Gastroesophageal sphincter (tissue), 3 donors: ENCODE results near the gene CEP68.

Source experiments
- CTCF ChIP-seq, 4 experiments: fragments of 200-600 bp in 2 of 4; fragments of 450-650 bp in 2 of 4; sonication (generic) in 1 of 4; IDR thresholded peaks; one replicate each; pipeline ENCODE4 v1.5.1; 2017 to 2019; ENCODE audit warnings: antibody characterized with exemption in 4 of 4, mild to moderate bottlenecking in 2 of 4, moderate library complexity in 2 of 4
- EP300 ChIP-seq: sonication (generic); formaldehyde crosslinking; IDR thresholded peaks from one replicate; pipeline ENCODE4 v1.6.1; 2017; ENCODE audit warnings: antibody characterized with exemption, mild to moderate bottlenecking
- POLR2A ChIP-seq, 2 donors: fragments of 450-650 bp; IDR thresholded peaks; one replicate each; pipeline ENCODE4 v1.6.1; 2017; ENCODE audit warnings: antibody characterized with exemption in 2 of 2, mild to moderate bottlenecking in 2 of 2, moderate library complexity in 1 of 2

DNA sequence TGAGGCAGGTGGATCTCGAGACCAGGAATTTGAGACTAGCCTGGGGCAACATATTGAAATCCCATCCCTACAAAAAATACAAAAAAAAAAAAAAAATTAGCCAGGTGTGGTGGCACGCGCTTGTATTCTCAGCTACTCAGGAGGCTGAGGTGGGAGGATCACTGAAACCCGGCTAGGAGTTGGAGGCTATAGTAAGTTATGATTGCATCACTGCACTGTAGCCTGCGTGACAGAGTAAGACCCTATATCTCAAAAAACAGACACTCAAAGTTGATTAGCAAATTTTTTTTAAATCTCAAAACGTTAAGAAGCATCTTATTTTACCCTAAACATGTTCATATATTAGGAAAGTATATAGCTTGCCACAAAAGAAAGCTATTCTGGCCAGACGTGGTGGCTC is 66.1 kb downstream of the CEP68 start:
- TF ChIP-seq CTCF (IDR thresholded peaks at IDR 0.05) (no peak), POLR2A (IDR thresholded peaks at IDR 0.05) (no peak), EP300 (no peak)
